ENCODE data around the gene TMED6.

- TF ChIP-seq EZH2 (IDR thresholded peaks at IDR 0.05; ENCODE audit: low read depth) (no peak), CTCF (conservative IDR thresholded peaks at IDR 0.05) (no peak)
These were observed 21.4 kb upstream of the TMED6 start for GRCh38 chr16:69373019-69373418.

Measured in PC-9 (cell line).